ENCODE data around the gene SHH.

SHH gene

DNA sequence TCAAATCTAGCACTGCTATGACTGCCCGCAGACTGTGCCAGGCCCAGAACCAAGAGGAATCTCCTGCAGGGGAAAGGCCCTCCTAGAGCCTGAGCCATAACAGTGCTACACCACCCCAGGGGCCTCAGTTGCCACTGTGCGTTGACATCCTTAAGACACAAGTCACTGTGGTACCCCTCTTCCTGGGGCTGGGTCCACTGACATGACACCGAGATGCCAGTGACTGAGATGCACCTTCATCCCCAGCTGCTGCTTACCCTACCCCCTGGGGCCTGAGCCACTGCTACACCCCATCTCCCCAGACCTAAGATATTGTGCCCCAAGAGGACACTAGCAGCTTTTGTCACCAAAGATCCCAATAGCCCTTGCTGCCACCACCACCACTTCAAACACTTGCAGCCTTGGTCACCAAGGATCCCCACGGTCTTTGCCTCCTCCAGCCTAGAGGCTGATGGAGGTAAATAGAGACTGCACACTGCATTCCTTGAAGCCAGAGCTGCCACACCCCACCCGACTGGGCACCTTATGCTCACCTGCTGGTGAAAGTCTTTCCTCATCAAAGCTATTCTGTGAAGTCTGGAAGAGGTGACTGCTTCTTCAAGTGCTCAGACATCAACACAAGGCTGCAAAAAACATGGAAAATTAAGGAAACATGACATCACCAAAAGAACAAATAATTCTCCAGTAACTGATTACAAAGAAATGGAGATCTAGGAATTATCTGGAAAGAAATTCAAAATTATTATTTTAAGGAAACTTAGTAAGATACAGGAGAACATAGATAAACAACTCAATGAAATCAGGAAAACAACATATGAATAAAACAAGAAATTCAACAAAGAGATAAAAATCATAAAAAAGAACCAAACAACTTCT lies 40.4 kb upstream of the SHH start:
- Histone ChIP-seq H3K9ac (ENCODE audit: low read depth, low read length, poor library complexity, severe bottlenecking) (no peak overlapping the region), H3K36me3 (ENCODE audit: insufficient read depth, low read length) (no peaks in the 10 kb centered on the region), H3K27me3 (ENCODE audit: insufficient read depth, low read length, poor library complexity, severe bottlenecking) (no peaks in the 10 kb centered on the region), H3K9me2 (replicated peaks; ENCODE audit: low read depth, low read length) (no peaks in the 10 kb centered on the region), H3K9me3 (ENCODE audit: insufficient read depth, low read depth, low read length) (no peaks in the 10 kb centered on the region; the same call in 1 of the 2 replicates), H3K4me1 (ENCODE audit: insufficient read depth, low read length, poor library complexity, severe bottlenecking) (no peaks in the 10 kb centered on the region), H3F3A (ENCODE audit: low read depth) (no peaks in the 10 kb centered on the region), H3K4me3 (ENCODE audit: low read length, poor library complexity, severe bottlenecking) (no peak overlapping the region), H4K20me1 (ENCODE audit: insufficient read depth, low read length, poor library complexity, severe bottlenecking) (no peaks in the 10 kb centered on the region), H3K4me2 (ENCODE audit: low read depth, low read length, poor library complexity, severe bottlenecking) (no peak overlapping the region), H2AFZ (ENCODE audit: low read length) (no peak overlapping the region), H3K79me2 (ENCODE audit: insufficient read depth, low read length) (no peaks in the 10 kb centered on the region)
- no peak for TF ChIP-seq EZH2phosphoT487 (IDR thresholded peaks at IDR 0.05; ENCODE audit: borderline replicate concordance)
- TF ChIP-seq, protein P1, sequence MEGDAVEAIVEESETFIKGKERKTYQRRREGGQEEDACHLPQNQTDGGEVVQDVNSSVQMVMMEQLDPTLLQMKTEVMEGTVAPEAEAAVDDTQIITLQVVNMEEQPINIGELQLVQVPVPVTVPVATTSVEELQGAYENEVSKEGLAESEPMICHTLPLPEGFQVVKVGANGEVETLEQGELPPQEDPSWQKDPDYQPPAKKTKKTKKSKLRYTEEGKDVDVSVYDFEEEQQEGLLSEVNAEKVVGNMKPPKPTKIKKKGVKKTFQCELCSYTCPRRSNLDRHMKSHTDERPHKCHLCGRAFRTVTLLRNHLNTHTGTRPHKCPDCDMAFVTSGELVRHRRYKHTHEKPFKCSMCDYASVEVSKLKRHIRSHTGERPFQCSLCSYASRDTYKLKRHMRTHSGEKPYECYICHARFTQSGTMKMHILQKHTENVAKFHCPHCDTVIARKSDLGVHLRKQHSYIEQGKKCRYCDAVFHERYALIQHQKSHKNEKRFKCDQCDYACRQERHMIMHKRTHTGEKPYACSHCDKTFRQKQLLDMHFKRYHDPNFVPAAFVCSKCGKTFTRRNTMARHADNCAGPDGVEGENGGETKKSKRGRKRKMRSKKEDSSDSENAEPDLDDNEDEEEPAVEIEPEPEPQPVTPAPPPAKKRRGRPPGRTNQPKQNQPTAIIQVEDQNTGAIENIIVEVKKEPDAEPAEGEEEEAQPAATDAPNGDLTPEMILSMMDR (conservative IDR thresholded peaks at IDR 0.05; ENCODE audit: low read length) = no peak

DNA sequence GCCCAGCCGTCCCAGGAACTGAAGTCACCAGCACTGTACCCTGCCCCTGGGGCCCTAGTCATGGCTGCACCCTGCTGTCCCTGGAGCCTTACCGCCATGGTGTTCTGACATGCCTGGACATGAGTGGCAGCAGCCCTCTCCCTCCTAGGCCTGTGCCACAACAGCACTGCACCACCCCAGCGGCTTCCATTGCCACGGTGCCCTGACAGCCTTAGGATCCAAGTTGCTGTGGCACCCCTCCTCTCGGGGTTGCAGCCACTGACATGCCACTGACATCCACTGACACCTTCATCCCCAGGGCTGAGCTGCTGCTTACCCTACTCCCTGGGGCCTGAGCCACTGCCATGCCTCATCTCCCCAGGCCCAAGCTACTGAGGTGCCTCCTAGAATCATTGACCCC lies 39.6 kb upstream of the SHH start:
- no peaks in the 10 kb centered on the region for H3K79me2 ChIP-seq (ENCODE audit: insufficient read depth, low read length)
- no peaks in the 10 kb centered on the region for H3K9me2 ChIP-seq (replicated peaks; ENCODE audit: low read depth, low read length)
- no peaks in the 10 kb centered on the region for H3K4me1 ChIP-seq (ENCODE audit: insufficient read depth, low read length, poor library complexity, severe bottlenecking)
- no peaks in the 10 kb centered on the region for H4K20me1 ChIP-seq (ENCODE audit: insufficient read depth, low read length, poor library complexity, severe bottlenecking)
- no peak overlapping the region for H3K9ac ChIP-seq (ENCODE audit: low read depth, low read length, poor library complexity, severe bottlenecking)
- no peaks in the 10 kb centered on the region for H3K36me3 ChIP-seq (ENCODE audit: insufficient read depth, low read length)
- no peak overlapping the region for H3K4me3 ChIP-seq (ENCODE audit: low read length, poor library complexity, severe bottlenecking)
- no peak overlapping the region for H2AFZ ChIP-seq (ENCODE audit: low read length)
- H3K9me3 ChIP-seq (ENCODE audit: insufficient read depth, low read depth, low read length) = no peaks in the 10 kb centered on the region; the same call in 1 of the 2 replicates
- H3K27me3 ChIP-seq (ENCODE audit: insufficient read depth, low read length, poor library complexity, severe bottlenecking) = no peaks in the 10 kb centered on the region
- no peak overlapping the region for H3K4me2 ChIP-seq (ENCODE audit: low read depth, low read length, poor library complexity, severe bottlenecking)
- TF ChIP-seq EZH2phosphoT487 (IDR thresholded peaks at IDR 0.05; ENCODE audit: borderline replicate concordance) = no peak
- TF ChIP-seq, protein P1 (conservative IDR thresholded peaks at IDR 0.05; ENCODE audit: low read length) = no peak
- H3F3A ChIP-seq (ENCODE audit: low read depth) = no peaks in the 10 kb centered on the region

DNA sequence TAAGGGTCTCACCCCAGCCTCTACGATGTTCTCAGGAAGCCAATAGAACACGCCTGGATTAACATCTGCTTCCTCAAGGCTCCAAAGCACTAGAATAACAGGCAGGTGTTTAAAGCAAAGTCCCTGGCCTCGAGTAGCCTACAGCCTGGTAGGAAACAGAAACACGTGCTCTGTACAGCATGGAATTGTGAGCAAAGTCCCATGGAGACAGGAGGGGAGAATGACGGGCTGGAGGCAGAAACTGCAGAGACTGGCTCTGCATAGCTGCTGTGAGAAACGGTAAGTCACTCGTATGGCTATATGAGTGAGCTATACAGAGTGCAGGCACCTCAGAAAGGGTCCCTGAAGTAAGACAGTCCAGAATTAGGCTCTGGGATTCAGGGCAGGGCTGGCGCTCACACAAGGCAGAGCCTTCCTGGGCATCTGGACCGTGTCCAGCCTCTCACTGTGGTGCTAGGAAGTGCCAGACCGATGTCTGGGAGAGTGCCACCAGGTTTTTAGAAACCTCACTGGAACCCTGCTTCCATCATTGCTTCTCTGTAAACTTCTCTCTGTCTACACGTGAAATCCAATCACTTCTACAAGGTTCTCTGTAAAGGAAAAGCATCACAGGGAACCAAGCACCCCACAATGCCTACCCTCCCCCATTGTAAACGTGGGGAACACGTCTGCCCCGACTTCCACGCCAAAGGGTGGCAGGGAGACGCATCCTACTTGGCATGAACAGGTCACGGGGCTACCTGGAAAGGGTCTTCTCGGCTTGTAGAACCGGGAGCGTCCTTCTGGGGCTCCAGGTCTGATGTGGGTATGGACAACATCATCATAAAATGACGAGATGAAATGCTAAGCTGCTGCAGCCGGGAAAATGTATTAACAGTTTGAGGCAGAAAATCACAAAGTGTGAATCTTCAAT lies 38.8 kb upstream of the SHH start:
- TF ChIP-seq, protein P1 (conservative IDR thresholded peaks at IDR 0.05; ENCODE audit: low read length) = no peak
- TF ChIP-seq EZH2phosphoT487 (IDR thresholded peaks at IDR 0.05; ENCODE audit: borderline replicate concordance) = no peak
- H3F3A ChIP-seq (ENCODE audit: low read depth) = no peaks in the 10 kb centered on the region
- no peaks in the 10 kb centered on the region for H3K27me3 ChIP-seq (ENCODE audit: insufficient read depth, low read length, poor library complexity, severe bottlenecking)
- no peak overlapping the region for H2AFZ ChIP-seq (ENCODE audit: low read length)
- H3K79me2 ChIP-seq (ENCODE audit: insufficient read depth, low read length) = no peaks in the 10 kb centered on the region
- H3K9me2 ChIP-seq (replicated peaks; ENCODE audit: low read depth, low read length) = no peaks in the 10 kb centered on the region
- no peak overlapping the region for H3K9ac ChIP-seq (ENCODE audit: low read depth, low read length, poor library complexity, severe bottlenecking)
- no peaks in the 10 kb centered on the region for H3K36me3 ChIP-seq (ENCODE audit: insufficient read depth, low read length)
- no peaks in the 10 kb centered on the region; the same call in 1 of the 2 replicates for H3K9me3 ChIP-seq (ENCODE audit: insufficient read depth, low read depth, low read length)
- no peaks in the 10 kb centered on the region for H4K20me1 ChIP-seq (ENCODE audit: insufficient read depth, low read length, poor library complexity, severe bottlenecking)
- no peaks in the 10 kb centered on the region for H3K4me1 ChIP-seq (ENCODE audit: insufficient read depth, low read length, poor library complexity, severe bottlenecking)
- no peak overlapping the region for H3K4me2 ChIP-seq (ENCODE audit: low read depth, low read length, poor library complexity, severe bottlenecking)
- H3K4me3 ChIP-seq (ENCODE audit: low read length, poor library complexity, severe bottlenecking) = no peak overlapping the region

Measured in Loucy (cell line).